Gastroesophageal sphincter (tissue), 4 donors: Measurements from ENCODE around the gene SUPT3H. TPM values are rescaled to one million over a fixed set of nuclear protein-coding genes. Genes with fewer than 3 reads are reported as not detected.

ENCODE experiments used
- ATAC-seq: fragments of 150-250 bp; one replicate; pipeline ENCODE4 v1.9.1; 2016; ENCODE audit warnings: mild to moderate bottlenecking, moderate library complexity
- H3K27ac ChIP-seq, 4 donors: fragments of 200-600 bp; sonication (generic) in 3 of 4; 1 replicate in 3 of 4; 2 replicates in 1 of 4; pipeline ENCODE4 v1.5.1; 2016 to 2019
- H3K27me3 ChIP-seq: fragments of 200-600 bp; sonication (generic); one replicate; pipeline ENCODE4 v1.5.1; 2019
- H3K36me3 ChIP-seq, 2 donors: fragments of 200-600 bp; sonication (generic); one replicate each; pipeline ENCODE4 v1.5.1; 2019; ENCODE audit warnings: control low read depth in 1 of 2
- H3K4me1 ChIP-seq, 3 donors: fragments of 200-600 bp; sonication (generic); 1 replicate in 2 of 3; 2 replicates in 1 of 3; pipeline ENCODE4 v1.5.1; 2016 to 2019; ENCODE audit warnings: control low read depth in 2 of 3
- H3K4me3 ChIP-seq, 2 donors: fragments of 200-600 bp; sonication (generic); one replicate each; pipeline ENCODE4 v1.5.1; 2019; ENCODE audit warnings: mild to moderate bottlenecking in 1 of 2, moderate library complexity in 1 of 2
- H3K9me3 ChIP-seq, 3 donors: fragments of 200-600 bp; sonication (generic); one replicate each; pipeline ENCODE4 v1.5.1; 2017 to 2019; ENCODE audit warnings: control low read depth in 2 of 3
- CTCF ChIP-seq, 4 experiments: fragments of 200-600 bp in 2 of 4; fragments of 450-650 bp in 2 of 4; sonication (generic) in 1 of 4; IDR thresholded peaks; one replicate each; pipeline ENCODE4 v1.5.1; 2017 to 2019; ENCODE audit warnings: antibody characterized with exemption in 4 of 4, mild to moderate bottlenecking in 2 of 4, moderate library complexity in 2 of 4
- EP300 ChIP-seq: sonication (generic); formaldehyde crosslinking; IDR thresholded peaks from one replicate; pipeline ENCODE4 v1.6.1; 2017; ENCODE audit warnings: antibody characterized with exemption, mild to moderate bottlenecking
- POLR2A ChIP-seq, 2 donors: fragments of 450-650 bp; IDR thresholded peaks; one replicate each; pipeline ENCODE4 v1.6.1; 2017; ENCODE audit warnings: antibody characterized with exemption in 2 of 2, mild to moderate bottlenecking in 2 of 2, moderate library complexity in 1 of 2
- POLR2AphosphoS5 ChIP-seq: sonication (generic); formaldehyde crosslinking; IDR thresholded peaks from one replicate; pipeline ENCODE4 v1.6.1; 2017; ENCODE audit warnings: antibody characterized with exemption
- WGBS, 2 donors: methylation state at CpG; one replicate each; pipeline ENCODE4 v1.1.5; 2018; ENCODE audit warnings: low coverage in 1 of 2; 5-methylcytosine and 5-hydroxymethylcytosine counted together
- total RNA-seq, 4 donors: library from RNA; depleted of rRNA; stranded (reverse); fragments of >200 nt; gene quantifications; one replicate each; pipeline ENCODE4 v1.1.0, GENCODE V29; 2016

The SUPT3H gene
- total RNA-seq, 4 donors from 2014 or later: 3.6 to 13.1 (median 7.6) TPM

- Histone ChIP-seq H3K36me3 (no peaks in the 10 kb centered on the region), H3K27ac (no peak overlapping the region), H3K4me1 (no peaks in the 10 kb centered on the region), H3K9me3 (no peaks in the 10 kb centered on the region), H3K27me3 (no peaks in the 10 kb centered on the region), H3K4me3 (no peak overlapping the region)
- 86% methylated on average over 4 of the region's 4 CpGs for WGBS, 2 donors
- no peak for TF ChIP-seq POLR2AphosphoS5
- no peak for TF ChIP-seq POLR2A (IDR thresholded peaks at IDR 0.05)
- TF ChIP-seq EP300: no peak
- TF ChIP-seq CTCF (IDR thresholded peaks at IDR 0.05): no peak
- ATAC-seq: no peak
These were observed 394.0 kb downstream of the SUPT3H start for GRCh38 chr6:44983467-44984365.

- H3K4me1 ChIP-seq: peaks cover 0 to 9% (median 0%) of the 10 kb centered on the region in 3 donors
- no peak for TF ChIP-seq POLR2AphosphoS5
- no peak for TF ChIP-seq EP300
- TF ChIP-seq POLR2A (IDR thresholded peaks at IDR 0.05): no peak
- TF ChIP-seq CTCF (IDR thresholded peaks at IDR 0.05): no peak
- H3K9me3 ChIP-seq: no peaks in the 10 kb centered on the region
- ATAC-seq: no peak
- H3K36me3 ChIP-seq: no peaks in the 10 kb centered on the region
- WGBS, 2 donors: 57 to 78% methylated on average over 3 to 4 of the region's 4 CpGs
- no peak overlapping the region for H3K27ac ChIP-seq
- H3K4me3 ChIP-seq: no peak overlapping the region
- no peaks in the 10 kb centered on the region for H3K27me3 ChIP-seq
These were observed 396.9 kb downstream of the SUPT3H start for GRCh38 chr6:44980841-44981240.

- no peaks in the 10 kb centered on the region for H3K27me3 ChIP-seq
- ATAC-seq: no peak
- H3K9me3 ChIP-seq: no peaks in the 10 kb centered on the region
- no peak overlapping the region for H3K4me3 ChIP-seq
- H3K27ac ChIP-seq: no peak overlapping the region
- TF ChIP-seq POLR2AphosphoS5 (no peak), EP300 (no peak), CTCF (IDR thresholded peaks at IDR 0.05) (no peak), POLR2A (IDR thresholded peaks at IDR 0.05) (no peak)
- no peaks in the 10 kb centered on the region for H3K36me3 ChIP-seq
- H3K4me1 ChIP-seq: peaks cover 0 to 9% (median 0%) of the 10 kb centered on the region in 3 donors
These were observed 400.8 kb downstream of the SUPT3H start for GRCh38 chr6:44976677-44977641.

- H3K4me3 ChIP-seq: no peak overlapping the region
- TF ChIP-seq POLR2AphosphoS5 (no peak), EP300 (no peak), POLR2A (IDR thresholded peaks at IDR 0.05) (no peak), CTCF (IDR thresholded peaks at IDR 0.05) (no peak)
- H3K27me3 ChIP-seq: no peaks in the 10 kb centered on the region
- 33 to 43% methylated on average over 2 of the region's 2 CpGs for WGBS, 2 donors
- H3K36me3 ChIP-seq: no peaks in the 10 kb centered on the region
- H3K4me1 ChIP-seq: peaks cover 0 to 9% (median 0%) of the 10 kb centered on the region in 3 donors
- no peak for ATAC-seq
- no peaks in the 10 kb centered on the region for H3K9me3 ChIP-seq
- no peak overlapping the region for H3K27ac ChIP-seq
These were observed 403.2 kb downstream of the SUPT3H start for GRCh38 chr6:44974511-44974910.
